ENCODE measurements around the gene ARHGAP15. TPM values are rescaled to one million over a fixed set of nuclear protein-coding genes. Genes with fewer than 3 reads are reported as not detected.

ARHGAP15 gene
- total RNA-seq, 2 donors from 2014 or later = 11.0 to 11.8 TPM

DNA sequence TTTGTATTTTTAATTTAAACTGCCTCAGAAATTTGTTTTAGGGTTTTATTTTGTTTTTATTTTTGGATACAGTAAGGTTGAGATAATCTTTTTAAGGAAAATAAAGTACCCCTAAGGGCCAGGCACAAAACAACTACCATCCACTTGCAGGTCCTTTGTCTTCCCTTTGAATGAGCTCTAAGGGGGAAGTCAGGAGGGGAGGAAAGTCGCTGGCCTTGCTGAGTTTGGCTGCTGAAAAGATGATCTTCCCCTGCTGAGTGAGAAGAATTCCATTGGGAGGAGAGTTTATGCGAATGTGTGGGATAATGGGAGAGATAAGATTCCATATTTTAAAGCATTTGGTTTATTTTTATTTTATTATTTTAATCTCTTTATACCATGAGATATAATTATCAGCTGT lies 100.7 kb downstream of the ARHGAP15 start:
- TF ChIP-seq CTCF (IDR thresholded peaks at IDR 0.05) = no peak
- H3K27ac ChIP-seq = no peak overlapping the region
- DNase-seq (ENCODE audit: low spot score) (no peak), ATAC-seq (ENCODE audit: insufficient number of reproducible peaks, low FRiP score, low read depth) (no peak)
- no peaks in the 10 kb centered on the region for H3K4me1 ChIP-seq (ENCODE audit: control insufficient read depth in 1 of 2, low read depth in 2 of 2)
- H3K36me3 ChIP-seq = no peaks in the 10 kb centered on the region
- H3K9me3 ChIP-seq = peaks cover 7% of the 10 kb centered on the region
- H3K4me3 ChIP-seq = no peak overlapping the region
- no peaks in the 10 kb centered on the region for H3K27me3 ChIP-seq (replicated peaks; ENCODE audit: insufficient read depth)

DNA sequence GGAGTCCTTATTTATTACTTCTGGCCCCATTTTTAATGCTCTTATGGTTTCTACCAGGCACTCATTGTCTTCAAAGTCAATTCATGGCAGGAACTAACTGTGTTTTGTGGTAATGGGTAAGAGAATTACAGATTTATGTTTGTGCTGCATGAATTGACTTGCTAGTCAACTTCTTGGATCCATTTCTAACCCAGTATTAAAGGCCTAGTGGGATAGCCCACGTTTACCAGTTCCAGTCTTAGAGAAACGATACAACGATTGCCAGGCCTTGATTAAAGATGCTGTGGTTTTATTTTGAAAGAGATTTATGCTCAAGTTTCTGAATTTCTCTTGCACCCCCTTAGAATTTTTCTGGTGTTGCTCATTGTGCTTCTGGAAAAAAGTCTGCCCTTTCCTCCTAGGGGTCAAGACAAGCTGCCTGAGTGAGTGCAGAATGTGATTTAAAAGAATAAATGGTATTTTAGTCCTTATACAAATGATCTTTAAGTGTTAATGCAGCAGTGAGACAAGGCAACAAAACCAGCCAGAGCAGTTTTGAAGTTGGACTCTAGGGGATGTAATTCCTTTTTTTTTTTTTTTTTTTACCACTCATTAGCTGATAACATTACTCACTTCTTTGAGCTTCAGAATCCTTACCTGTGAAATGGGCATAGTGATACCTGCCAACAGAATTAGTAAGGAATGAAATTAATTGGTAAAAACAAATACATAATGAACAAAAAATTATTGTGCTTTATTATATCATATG lies 101.5 kb downstream of the ARHGAP15 start:
- no peak for ATAC-seq (ENCODE audit: insufficient number of reproducible peaks, low FRiP score, low read depth)
- Histone ChIP-seq H3K36me3 (no peaks in the 10 kb centered on the region), H3K9me3 (peaks cover 7% of the 10 kb centered on the region), H3K27me3 (replicated peaks; ENCODE audit: insufficient read depth) (no peaks in the 10 kb centered on the region), H3K4me3 (no peak overlapping the region), H3K4me1 (ENCODE audit: control insufficient read depth in 1 of 2, low read depth in 2 of 2) (no peaks in the 10 kb centered on the region), H3K27ac (no peak overlapping the region)
- no peak for TF ChIP-seq CTCF (IDR thresholded peaks at IDR 0.05)
- DNase-seq (ENCODE audit: low spot score) = no peak

GRCh38 chr2:143231254-143231645 lies 102.0 kb downstream of the ARHGAP15 start:
- Histone ChIP-seq H3K36me3 (no peaks in the 10 kb centered on the region), H3K27ac (no peak overlapping the region), H3K4me1 (ENCODE audit: control insufficient read depth in 1 of 2, low read depth in 2 of 2) (no peaks in the 10 kb centered on the region), H3K27me3 (replicated peaks; ENCODE audit: insufficient read depth) (no peaks in the 10 kb centered on the region), H3K9me3 (peaks cover 7% of the 10 kb centered on the region), H3K4me3 (no peak overlapping the region)
- no peak for ATAC-seq (ENCODE audit: insufficient number of reproducible peaks, low FRiP score, low read depth)
- no peak for DNase-seq (ENCODE audit: low spot score)
- TF ChIP-seq CTCF (IDR thresholded peaks at IDR 0.05) = no peak

DNA sequence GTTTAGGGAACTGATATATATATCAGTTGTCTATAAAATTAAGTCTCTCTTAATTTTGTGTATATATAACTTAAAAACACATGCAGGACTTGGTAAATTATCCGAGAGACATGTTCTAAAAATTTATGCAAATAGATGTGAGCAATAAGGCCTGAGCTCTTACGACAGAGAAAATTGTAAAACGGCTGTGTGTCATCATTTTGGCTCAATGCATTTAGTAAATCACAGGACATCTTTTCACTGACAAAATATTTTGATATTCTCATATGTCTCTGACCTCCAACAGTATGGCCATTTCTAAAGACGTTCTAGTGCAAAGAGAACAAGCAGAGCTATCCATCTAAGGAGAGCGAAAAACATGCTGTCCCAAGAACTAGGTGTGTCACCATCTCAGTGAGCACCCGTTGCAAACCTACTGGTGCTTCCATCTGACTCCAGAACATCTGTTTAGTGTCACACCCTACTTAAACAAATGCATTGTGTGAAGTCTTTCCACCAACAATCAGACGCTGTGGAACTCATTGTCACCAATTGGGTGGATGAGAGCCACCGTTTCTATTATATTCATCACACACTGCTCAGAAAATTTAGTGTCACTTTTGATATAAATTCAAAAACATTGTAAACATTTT lies 108.0 kb downstream of the ARHGAP15 start:
- no peak for TF ChIP-seq CTCF (IDR thresholded peaks at IDR 0.05)
- no peak for ATAC-seq (ENCODE audit: insufficient number of reproducible peaks, low FRiP score, low read depth)

GRCh38 chr2:143241403-143242088 lies 112.3 kb downstream of the ARHGAP15 start:
- Histone ChIP-seq H3K27me3 (replicated peaks; ENCODE audit: insufficient read depth) (no peaks in the 10 kb centered on the region), H3K4me3 (no peak overlapping the region), H3K4me1 (ENCODE audit: control insufficient read depth in 1 of 2, low read depth in 2 of 2) (no peaks in the 10 kb centered on the region), H3K36me3 (no peaks in the 10 kb centered on the region), H3K27ac (no peak overlapping the region), H3K9me3 (no peaks in the 10 kb centered on the region)
- no peak for DNase-seq (ENCODE audit: low spot score)
- ATAC-seq (ENCODE audit: insufficient number of reproducible peaks, low FRiP score, low read depth) = no peak
- TF ChIP-seq CTCF (IDR thresholded peaks at IDR 0.05) = no peak

More for the DNA sequence above, 108.0 kb downstream of the ARHGAP15 start:
- Histone ChIP-seq H3K36me3 (no peaks in the 10 kb centered on the region), H3K9me3 (peaks cover 7% of the 10 kb centered on the region), H3K4me3 (no peak overlapping the region), H3K27me3 (replicated peaks; ENCODE audit: insufficient read depth) (no peaks in the 10 kb centered on the region), H3K27ac (no peak overlapping the region), H3K4me1 (ENCODE audit: control insufficient read depth in 1 of 2, low read depth in 2 of 2) (no peaks in the 10 kb centered on the region)
- no peak for DNase-seq (ENCODE audit: low spot score)

Measured in thoracic aorta (tissue), 2 donors.